Glomerular visceral epithelial cell (primary cell): Measurements from ENCODE around the gene ANKAR.
"Not testable (repeated sequence)": the region's sequence is repeated elsewhere in the genome, so short reads cannot be mapped to it uniquely, and the experiment has no call there.

Experiments used
- DNase-seq: peaks from one replicate; pipeline ENCODE4 v3.0.0-alpha.2; 2016; ENCODE audit errors: extremely low spot score

The ANKAR gene

GRCh38 chr2:189702071-189702470 lies 27.6 kb downstream of the ANKAR start:
- DNase-seq = no peak

GRCh38 chr2:189709501-189710221 lies 35.2 kb downstream of the ANKAR start:
- no peak for DNase-seq

GRCh38 chr2:189717593-189717992 lies 43.1 kb downstream of the ANKAR start:
- not testable (repeated sequence) for DNase-seq

- no peak for DNase-seq
Observed at GRCh38 chr2:189719571-189719970, 45.1 kb downstream of the ANKAR start.

DNA sequence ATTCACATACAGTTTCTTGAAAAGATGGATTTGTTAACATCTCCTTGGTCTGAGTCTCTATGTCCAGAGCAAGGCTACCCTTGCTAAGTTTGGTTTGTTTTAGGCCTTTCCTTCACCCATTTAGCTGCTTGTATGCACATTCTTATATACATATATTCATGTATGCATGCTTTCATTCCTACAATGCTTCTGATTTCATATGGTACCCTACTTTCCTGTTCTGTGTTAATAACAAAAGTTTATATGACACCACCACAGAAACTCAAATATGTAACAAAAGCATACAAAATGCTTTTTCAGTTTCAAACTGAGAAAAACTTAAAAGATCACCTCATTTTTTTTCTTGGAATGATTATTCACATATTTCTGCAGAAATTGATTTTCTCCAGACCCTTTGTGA lies 48.7 kb downstream of the ANKAR start:
- DNase-seq = no peak
